ENCODE measurements around the gene CTNNB1. TPM values are rescaled to one million over a fixed set of nuclear protein-coding genes. Genes with fewer than 3 reads are reported as not detected.

Gene CTNNB1
- total RNA-seq, 2 experiments from 2014 or later: 157 to 201 TPM

- Histone ChIP-seq H3K9me3 (ENCODE audit: low read length) (no peaks in the 10 kb centered on the region), H2AFZ (ENCODE audit: low read length) (no peak overlapping the region), H4K20me1 (ENCODE audit: insufficient read depth, low read length) (no peaks in the 10 kb centered on the region), H3K79me2 (ENCODE audit: insufficient read depth, low read depth, low read length) (no peaks in the 10 kb centered on the region), H3K4me3 (ENCODE audit: low read depth, low read length, poor library complexity, severe bottlenecking) (no peak overlapping the region), H3K4me1 (ENCODE audit: insufficient read depth, low read length, poor library complexity, severe bottlenecking) (no peaks in the 10 kb centered on the region), H3K4me2 (ENCODE audit: low read length) (no peak overlapping the region), H3K27ac (ENCODE audit: low read depth, low read length, poor library complexity, severe bottlenecking) (no peak overlapping the region), H3K9me2 (ENCODE audit: insufficient read depth, low read length) (no peaks in the 10 kb centered on the region), H3K36me3 (ENCODE audit: insufficient read depth, low read length) (no peaks in the 10 kb centered on the region)
- no peak for TF ChIP-seq CTCF (conservative IDR thresholded peaks at IDR 0.05; ENCODE audit: low read length)
- no peak for TF ChIP-seq EZH2phosphoT487 (IDR thresholded peaks at IDR 0.05; ENCODE audit: borderline replicate concordance, low read depth, low read length)
- ChIA-PET CTCF (ENCODE audit: unreplicated experiment) (no interaction called here), POLR2A (interaction anchor here (0.8 kb wide), 1 partner anchor 57 kb away, joined by 3 read pairs; no protein-coding TSS in a partner anchor)
- no peak for DNase-seq (ENCODE audit: low spot score)
- no TSS peak for BruUV-seq (replicated peaks)
- intact Hi-C loops (cut with micrococcal nuclease; ENCODE audit: unreplicated experiment): no loop called here
Observed at GRCh38 chr3:41182504-41183059, 16.7 kb upstream of the CTNNB1 start.

GRCh38 chr3:41184394-41184793 is 14.9 kb upstream of the CTNNB1 start:
- no peak overlapping the region for H2AFZ ChIP-seq (ENCODE audit: low read length)
- no peaks in the 10 kb centered on the region for H4K20me1 ChIP-seq (ENCODE audit: insufficient read depth, low read length)
- H3K4me2 ChIP-seq (ENCODE audit: low read length): no peak overlapping the region
- H3K4me3 ChIP-seq (ENCODE audit: low read depth, low read length, poor library complexity, severe bottlenecking): no peak overlapping the region
- BruUV-seq (replicated peaks): no TSS peak
- no peak for DNase-seq (ENCODE audit: low spot score)
- H3K36me3 ChIP-seq (ENCODE audit: insufficient read depth, low read length): no peaks in the 10 kb centered on the region
- no peaks in the 10 kb centered on the region for H3K79me2 ChIP-seq (ENCODE audit: insufficient read depth, low read depth, low read length)
- CTCF ChIA-PET (ENCODE audit: unreplicated experiment): no interaction called here
- no peak overlapping the region for H3K27ac ChIP-seq (ENCODE audit: low read depth, low read length, poor library complexity, severe bottlenecking)
- H3K9me2 ChIP-seq (ENCODE audit: insufficient read depth, low read length): no peaks in the 10 kb centered on the region
- no peaks in the 10 kb centered on the region for H3K4me1 ChIP-seq (ENCODE audit: insufficient read depth, low read length, poor library complexity, severe bottlenecking)
- no peak for TF ChIP-seq EZH2phosphoT487 (IDR thresholded peaks at IDR 0.05; ENCODE audit: borderline replicate concordance, low read depth, low read length)
- TF ChIP-seq CTCF (conservative IDR thresholded peaks at IDR 0.05; ENCODE audit: low read length): no peak
- no peaks in the 10 kb centered on the region for H3K9me3 ChIP-seq (ENCODE audit: low read length)
- POLR2A ChIA-PET: interaction anchor here (0.9 kb wide), 1 partner anchor 14 kb away, joined by 3 read pairs; no protein-coding TSS in a partner anchor
- intact Hi-C loops (cut with micrococcal nuclease; ENCODE audit: unreplicated experiment): no loop called here

- intact Hi-C loops (cut with micrococcal nuclease; ENCODE audit: unreplicated experiment): no loop called here
- CTCF ChIA-PET (ENCODE audit: unreplicated experiment): no interaction called here
- no peaks in the 10 kb centered on the region for H3K9me2 ChIP-seq (ENCODE audit: insufficient read depth, low read length)
Observed at GRCh38 chr3:41186297-41186696, 13.0 kb upstream of the CTNNB1 start.

More at GRCh38 chr3:41186297-41186696, 13.0 kb upstream of the CTNNB1 start:
- Histone ChIP-seq H4K20me1 (ENCODE audit: insufficient read depth, low read length) (no peaks in the 10 kb centered on the region), H3K36me3 (ENCODE audit: insufficient read depth, low read length) (no peaks in the 10 kb centered on the region), H2AFZ (ENCODE audit: low read length) (no peak overlapping the region), H3K4me3 (ENCODE audit: low read depth, low read length, poor library complexity, severe bottlenecking) (no peak overlapping the region), H3K27ac (ENCODE audit: low read depth, low read length, poor library complexity, severe bottlenecking) (no peak overlapping the region), H3K9me3 (ENCODE audit: low read length) (no peaks in the 10 kb centered on the region), H3K4me2 (ENCODE audit: low read length) (no peak overlapping the region), H3K4me1 (ENCODE audit: insufficient read depth, low read length, poor library complexity, severe bottlenecking) (no peaks in the 10 kb centered on the region), H3K79me2 (ENCODE audit: insufficient read depth, low read depth, low read length) (no peaks in the 10 kb centered on the region)
- no peak for TF ChIP-seq EZH2phosphoT487 (IDR thresholded peaks at IDR 0.05; ENCODE audit: borderline replicate concordance, low read depth, low read length)
- TF ChIP-seq CTCF (conservative IDR thresholded peaks at IDR 0.05; ENCODE audit: low read length): no peak
- no peak for DNase-seq (ENCODE audit: low spot score)
- POLR2A ChIA-PET: interaction anchor here (1.0 kb wide), 1 partner anchor 121 kb away, joined by 3 read pairs; no protein-coding TSS in a partner anchor
- no TSS peak for BruUV-seq (replicated peaks)

Measured in OCI-LY7 (cell line).